A673 (cell line): ENCODE measurements around the gene SSTR5. TPM values are rescaled to one million over a fixed set of nuclear protein-coding genes. Genes with fewer than 3 reads are reported as not detected.

Source experiments
- BruUV-seq: library from RNA; stranded (reverse); fragments of 400-500 nt; replicated peaks from 2 replicates; lab custom pipeline; 2021; lab: Mats Ljungman, UMichigan
- CTCF ChIA-PET: fragments of 300-600 bp; sonication (Branson Sonifier 250); formaldehyde crosslinking; loops from one replicate; lab custom pipeline; 2022; ENCODE audit warnings: antibody characterized with exemption; lab: Charles Lee
- POLR2A ChIA-PET: fragments of 300-600 bp; sonication (Branson Sonifier 250); formaldehyde crosslinking; loops from one replicate; lab custom pipeline; 2022; ENCODE audit warnings: antibody characterized with exemption; ENCODE audit not compliant: low non-redundant PET; lab: Charles Lee
- DNase-seq: peaks from one replicate; pipeline ENCODE4 v3.0.0-alpha.2; 2015; ENCODE audit warnings: low spot score
- H3K27ac ChIP-seq: fragments of 200-600 bp; sonication (generic); 2 replicates; pipeline ENCODE4 v1.5.1; 2016; ENCODE audit warnings: mixed run types, low read depth, mild to moderate bottlenecking, mixed read lengths, antibody characterized with exemption, low read length; ENCODE audit not compliant: poor library complexity, severe bottlenecking
- H3K27me3 ChIP-seq: fragments of 200-600 bp; sonication (generic); replicated peaks from 2 replicates; pipeline ENCODE4 v1.6.1; 2017; ENCODE audit warnings: mixed run types, low read depth, mild to moderate bottlenecking, mixed read lengths, antibody characterized with exemption, low read length; ENCODE audit not compliant: insufficient read depth, poor library complexity
- H3K36me3 ChIP-seq: fragments of 200-600 bp; sonication (generic); 2 replicates; pipeline ENCODE4 v1.6.1; 2016; ENCODE audit warnings: mixed run types, mild to moderate bottlenecking, mixed read lengths, antibody characterized with exemption, low read length; ENCODE audit not compliant: insufficient read depth, poor library complexity, severe bottlenecking
- H3K4me1 ChIP-seq: fragments of 200-600 bp; sonication (generic); 2 replicates; pipeline ENCODE4 v1.6.1; 2017; ENCODE audit warnings: mixed run types, mild to moderate bottlenecking, mixed read lengths, antibody characterized with exemption, low read length; ENCODE audit not compliant: insufficient read depth, poor library complexity, severe bottlenecking
- H3K4me3 ChIP-seq: fragments of 200-600 bp; sonication (generic); 2 replicates; pipeline ENCODE4 v1.5.1; 2016; ENCODE audit warnings: low read depth, mixed run types, mild to moderate bottlenecking, mixed read lengths, low read length; ENCODE audit not compliant: poor library complexity, severe bottlenecking
- H3K9me3 ChIP-seq: fragments of 200-600 bp; sonication (generic); 2 replicates; pipeline ENCODE4 v1.6.1; 2016; ENCODE audit warnings: mixed run types, low read depth, mild to moderate bottlenecking, mixed read lengths, antibody characterized with exemption, low read length; ENCODE audit not compliant: poor library complexity, severe bottlenecking
- EZH2 ChIP-seq: fragments of 200-600 bp; sonication (generic); IDR thresholded peaks from 2 replicates; pipeline ENCODE4 v1.6.1; 2017; ENCODE audit warnings: borderline replicate concordance, low read depth, mild to moderate bottlenecking, mixed read lengths, antibody characterized with exemption, low read length; ENCODE audit not compliant: poor library complexity, severe bottlenecking
- intact Hi-C: fragments of 100-400 bp; cut with micrococcal nuclease; formaldehyde crosslinking; loops from one replicate; pipeline ENCODE4 v1.10.0; 2022; ENCODE audit not compliant: unreplicated experiment
- total RNA-seq: library from RNA; stranded (reverse); gene quantifications from 2 replicates; pipeline ENCODE4 v1.2.3, GENCODE V29; 2021
- TF ChIP-seq, protein P1 (sequence below): fragments of 300-800, 200-600 bp; sonication (generic); conservative IDR thresholded peaks from 2 replicates; pipeline ENCODE4 v1.5.1; 2017; ENCODE audit warnings: low read depth, mild to moderate bottlenecking, antibody characterized with exemption, low read length, moderate library complexity, mixed read lengths

Gene SSTR5
- total RNA-seq, 1 experiment from 2014 or later = not detected

DNA sequence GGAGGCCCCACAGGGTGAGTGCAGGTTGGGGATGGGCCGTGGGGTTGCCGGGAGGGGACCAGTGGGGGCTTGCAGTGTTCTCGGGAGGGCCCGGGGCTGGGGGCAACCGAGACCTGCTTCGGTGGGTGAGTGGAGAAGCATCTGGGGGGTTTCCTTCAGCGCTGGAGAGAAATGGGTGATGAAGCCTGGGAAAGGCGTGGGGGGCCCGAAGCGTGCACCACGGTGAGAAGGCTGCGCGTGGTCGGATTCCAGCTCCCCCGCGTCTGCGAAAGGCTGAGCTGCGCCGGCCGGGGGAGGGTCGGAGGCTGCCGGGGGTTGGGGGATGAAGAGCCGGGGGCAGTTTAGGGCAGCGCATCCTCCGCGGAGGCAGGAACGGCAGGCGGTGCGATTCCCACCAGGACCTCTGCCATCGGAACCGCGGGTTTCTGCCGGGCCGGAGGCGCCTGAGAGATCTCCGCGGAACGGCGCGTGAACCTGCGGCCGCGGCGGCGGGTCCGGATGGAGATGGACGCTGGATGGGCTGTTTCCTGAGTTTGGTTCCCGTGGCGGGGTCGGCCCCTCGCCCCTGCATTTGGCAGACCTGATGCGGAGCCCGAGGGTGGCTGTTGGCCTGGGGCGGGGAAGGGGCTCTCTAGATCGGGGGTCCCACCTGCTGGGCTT, 6.9 kb upstream of the SSTR5 start:
- no peak for DNase-seq
- Histone ChIP-seq H3K4me1 (no peaks in the 10 kb centered on the region), H3K9me3 (no peaks in the 10 kb centered on the region), H3K27ac (no peak overlapping the region), H3K4me3 (no peak overlapping the region), H3K27me3 (peaks cover 73% of the 10 kb centered on the region), H3K36me3 (no peaks in the 10 kb centered on the region)
- BruUV-seq = no TSS peak
- POLR2A ChIA-PET = no interaction called here
- intact Hi-C loops = no loop called here
- TF ChIP-seq EZH2 = peak; percentile 79
- TF ChIP-seq, protein P1, sequence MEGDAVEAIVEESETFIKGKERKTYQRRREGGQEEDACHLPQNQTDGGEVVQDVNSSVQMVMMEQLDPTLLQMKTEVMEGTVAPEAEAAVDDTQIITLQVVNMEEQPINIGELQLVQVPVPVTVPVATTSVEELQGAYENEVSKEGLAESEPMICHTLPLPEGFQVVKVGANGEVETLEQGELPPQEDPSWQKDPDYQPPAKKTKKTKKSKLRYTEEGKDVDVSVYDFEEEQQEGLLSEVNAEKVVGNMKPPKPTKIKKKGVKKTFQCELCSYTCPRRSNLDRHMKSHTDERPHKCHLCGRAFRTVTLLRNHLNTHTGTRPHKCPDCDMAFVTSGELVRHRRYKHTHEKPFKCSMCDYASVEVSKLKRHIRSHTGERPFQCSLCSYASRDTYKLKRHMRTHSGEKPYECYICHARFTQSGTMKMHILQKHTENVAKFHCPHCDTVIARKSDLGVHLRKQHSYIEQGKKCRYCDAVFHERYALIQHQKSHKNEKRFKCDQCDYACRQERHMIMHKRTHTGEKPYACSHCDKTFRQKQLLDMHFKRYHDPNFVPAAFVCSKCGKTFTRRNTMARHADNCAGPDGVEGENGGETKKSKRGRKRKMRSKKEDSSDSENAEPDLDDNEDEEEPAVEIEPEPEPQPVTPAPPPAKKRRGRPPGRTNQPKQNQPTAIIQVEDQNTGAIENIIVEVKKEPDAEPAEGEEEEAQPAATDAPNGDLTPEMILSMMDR = no peak
- CTCF ChIA-PET = no interaction called here

DNA sequence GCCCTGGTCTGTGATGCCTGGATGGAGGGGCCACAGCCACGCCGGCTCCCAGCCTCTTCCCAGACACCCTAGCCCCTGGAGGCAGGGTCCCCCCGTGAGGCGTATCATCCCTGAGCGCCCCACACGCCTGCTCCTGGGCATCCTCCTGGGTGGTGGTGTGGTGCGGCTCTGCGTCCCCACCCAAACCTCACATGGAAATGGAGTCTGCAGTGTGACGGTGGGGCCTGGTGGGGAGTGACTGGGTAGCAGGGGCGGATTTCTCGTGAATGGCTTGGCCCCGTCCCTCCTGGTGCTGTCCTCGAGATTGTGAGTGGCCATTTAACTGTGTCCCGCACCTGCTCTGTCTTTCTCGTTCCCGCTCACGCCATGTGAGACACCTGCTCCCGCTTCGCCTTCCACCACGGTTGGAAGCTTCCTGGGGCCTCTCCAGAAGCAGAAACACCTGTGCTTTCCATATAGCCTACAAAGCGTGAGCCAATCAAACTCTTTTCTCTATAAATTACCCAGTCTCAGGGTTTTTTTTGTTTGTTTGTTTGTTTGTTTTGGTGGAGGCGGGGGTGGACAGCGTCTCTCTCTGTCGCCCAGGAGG, 5.9 kb upstream of the SSTR5 start:
- intact Hi-C loops = no loop called here
- ChIA-PET POLR2A (no interaction called here), CTCF (no interaction called here)
- DNase-seq = no peak
- no TSS peak for BruUV-seq
- no peaks in the 10 kb centered on the region for H3K4me1 ChIP-seq
- no peak overlapping the region for H3K4me3 ChIP-seq
- H3K9me3 ChIP-seq = no peaks in the 10 kb centered on the region
- peak; percentile 50 for TF ChIP-seq EZH2
- TF ChIP-seq, protein P1 = no peak
- no peak overlapping the region for H3K27ac ChIP-seq
- peaks cover 84% of the 10 kb centered on the region for H3K27me3 ChIP-seq
- no peaks in the 10 kb centered on the region for H3K36me3 ChIP-seq

DNA sequence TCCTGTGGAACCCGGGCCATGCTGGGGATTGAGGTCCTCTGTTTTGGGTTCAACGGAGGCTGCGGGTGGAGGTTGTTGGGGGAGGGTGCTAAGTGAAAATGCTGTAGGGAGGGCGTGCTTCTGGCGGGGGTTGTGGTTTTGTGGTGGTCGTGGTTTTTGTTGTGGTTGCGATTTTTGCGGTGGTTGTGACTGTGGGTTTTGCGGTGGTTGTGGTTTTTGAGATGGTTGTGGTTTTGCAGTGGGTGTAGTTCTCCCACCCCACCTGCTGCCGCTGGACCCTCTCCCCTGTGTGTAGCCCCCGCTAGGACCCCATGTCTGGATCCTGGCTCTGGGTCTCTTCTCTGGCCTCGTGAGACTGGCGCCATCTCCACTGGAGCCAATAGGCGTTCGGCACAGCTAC, 4.9 kb upstream of the SSTR5 start:
- CTCF ChIA-PET = interaction anchor here (0.5 kb wide), 1 partner anchor 19 kb away, joined by 8 read pairs; no protein-coding TSS in a partner anchor
- no peaks in the 10 kb centered on the region for H3K4me1 ChIP-seq
- no peaks in the 10 kb centered on the region for H3K9me3 ChIP-seq
- no peak for DNase-seq
- no TSS peak for BruUV-seq
- peaks cover 92% of the 10 kb centered on the region for H3K27me3 ChIP-seq
- TF ChIP-seq, protein P1 = no peak
- no peak for TF ChIP-seq EZH2
- H3K27ac ChIP-seq = no peak overlapping the region
- POLR2A ChIA-PET = no interaction called here
- H3K36me3 ChIP-seq = no peaks in the 10 kb centered on the region
- no peak overlapping the region for H3K4me3 ChIP-seq
- intact Hi-C loops = no loop called here
